NOMO-1 treated with dmso at 0.1 percent for 144 hours (cell line): ENCODE measurements around the gene SLC16A12.
"Not testable (repeated sequence)": the region's sequence is repeated elsewhere in the genome, so short reads cannot be mapped to it uniquely, and the experiment has no call there.

Experiments
- DNase-seq: peaks from one replicate; lab custom pipeline; 2025; ENCODE audit not compliant: unreplicated experiment; lab: John Stamatoyannopoulos, UW

The SLC16A12 gene

DNA sequence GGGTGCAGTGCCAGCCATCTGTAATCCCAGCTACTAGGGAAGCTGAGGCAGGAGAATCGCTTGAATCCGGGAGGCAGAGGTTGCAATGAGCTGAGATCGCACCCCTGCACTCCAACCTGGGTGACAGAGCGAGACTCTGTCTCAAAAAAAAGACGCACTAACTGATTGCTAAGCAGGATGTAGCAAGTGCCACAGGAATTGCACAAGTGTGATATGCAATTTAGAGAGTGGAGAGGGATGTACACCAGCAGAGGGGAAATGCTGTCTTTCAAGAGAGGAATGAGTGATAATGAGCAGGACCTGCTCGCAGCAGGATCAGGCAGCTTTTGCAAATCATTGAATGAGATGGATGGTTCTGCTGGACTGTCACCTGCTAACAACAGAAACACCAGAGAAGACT is 13.3 kb upstream of the SLC16A12 start:
- DNase-seq = peak; percentile 23

- DNase-seq = no peak
Measured at GRCh38 chr10:89547853-89548513, 12.6 kb upstream of the SLC16A12 start.

GRCh38 chr10:89546651-89547050 is 11.3 kb upstream of the SLC16A12 start:
- DNase-seq = not testable (repeated sequence)

DNA sequence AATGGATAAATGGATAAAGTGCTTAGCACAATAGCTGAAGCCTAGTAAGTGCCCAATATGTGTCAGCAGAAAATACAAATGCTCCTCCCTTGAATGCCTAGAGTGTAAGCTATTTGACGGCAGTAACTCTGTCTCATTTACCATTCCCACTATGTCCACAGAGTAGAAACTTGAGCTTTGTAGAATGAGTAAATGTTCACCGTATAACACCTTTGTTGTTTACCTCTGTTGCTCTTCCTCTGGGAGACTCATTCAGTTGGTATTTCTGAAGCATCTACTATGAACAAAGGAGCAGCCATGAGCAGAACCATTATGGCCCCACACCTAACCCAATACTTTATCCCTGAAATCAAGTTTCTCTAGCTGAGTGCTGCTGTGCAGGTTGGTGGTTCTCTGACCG is 8.4 kb upstream of the SLC16A12 start:
- no peak for DNase-seq

DNA sequence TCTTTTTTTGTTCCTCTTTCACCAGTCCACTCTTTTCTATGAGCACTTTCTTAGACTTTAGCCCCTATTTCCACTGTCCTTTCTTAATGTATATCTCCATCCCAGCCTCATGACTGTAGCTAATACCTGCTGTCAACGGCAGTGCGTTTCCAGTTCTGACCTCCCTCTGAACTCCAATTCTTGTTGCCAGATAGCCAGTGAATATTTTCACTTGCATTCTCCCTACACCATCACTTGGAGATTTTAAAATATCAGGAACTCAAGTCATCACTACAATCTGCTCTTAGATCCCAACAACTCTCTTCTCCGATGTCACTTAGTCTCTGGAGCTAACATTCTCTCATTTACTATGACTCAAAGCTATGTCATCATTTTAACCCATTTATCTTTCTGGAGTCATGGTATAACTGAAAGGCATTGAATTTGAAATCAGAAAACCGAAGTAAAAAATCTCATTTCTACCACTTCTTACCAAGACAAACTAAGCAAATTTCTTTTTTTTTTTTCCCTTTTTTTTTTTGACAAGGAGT is 5.1 kb upstream of the SLC16A12 start:
- no peak for DNase-seq

DNA sequence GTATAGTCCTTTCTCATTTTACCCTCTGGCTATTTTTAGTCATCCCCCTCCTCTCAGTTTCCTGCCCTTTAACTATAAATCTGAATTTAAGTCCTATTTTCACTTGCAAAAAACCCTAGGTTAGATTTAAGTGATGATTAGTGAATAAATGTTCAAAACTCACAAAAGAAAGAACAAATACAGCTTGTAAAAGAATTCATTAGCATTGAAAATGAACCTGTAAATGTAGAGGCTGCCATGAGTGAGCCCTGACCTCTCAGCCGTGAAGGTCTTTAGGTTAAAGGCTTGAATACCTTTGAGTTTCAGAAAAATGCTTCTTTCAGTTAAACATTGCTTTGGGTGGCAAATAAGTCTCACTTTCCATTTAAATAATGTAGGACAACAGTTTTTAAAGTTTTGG is 2.0 kb upstream of the SLC16A12 start:
- no peak for DNase-seq

DNA sequence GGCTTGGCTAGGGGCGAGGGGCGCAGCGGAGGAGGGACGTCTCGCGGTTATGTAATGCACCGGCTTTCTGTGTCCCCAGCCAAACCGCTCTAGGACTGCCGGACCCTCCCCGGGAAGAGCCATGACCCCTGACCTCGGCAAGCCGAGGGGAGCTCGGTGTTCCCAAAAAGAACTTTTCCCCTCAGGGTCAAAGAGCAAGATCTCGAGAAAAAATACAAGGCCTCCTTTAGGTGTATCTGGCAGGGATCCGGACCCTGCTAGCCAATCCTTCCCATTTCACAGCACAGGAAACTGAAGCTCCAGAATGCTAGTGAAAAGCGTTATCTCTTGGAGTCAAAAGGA is 590 bp upstream of the SLC16A12 start:
- no peak for DNase-seq

- DNase-seq = no peak
Measured at GRCh38 chr10:89534826-89535166, 598 bp downstream of the SLC16A12 start.

GRCh38 chr10:89532476-89532875 is 2.9 kb downstream of the SLC16A12 start:
- DNase-seq = no peak

- DNase-seq = no peak
Measured at GRCh38 chr10:89531359-89531758, 4.0 kb downstream of the SLC16A12 start.

DNA sequence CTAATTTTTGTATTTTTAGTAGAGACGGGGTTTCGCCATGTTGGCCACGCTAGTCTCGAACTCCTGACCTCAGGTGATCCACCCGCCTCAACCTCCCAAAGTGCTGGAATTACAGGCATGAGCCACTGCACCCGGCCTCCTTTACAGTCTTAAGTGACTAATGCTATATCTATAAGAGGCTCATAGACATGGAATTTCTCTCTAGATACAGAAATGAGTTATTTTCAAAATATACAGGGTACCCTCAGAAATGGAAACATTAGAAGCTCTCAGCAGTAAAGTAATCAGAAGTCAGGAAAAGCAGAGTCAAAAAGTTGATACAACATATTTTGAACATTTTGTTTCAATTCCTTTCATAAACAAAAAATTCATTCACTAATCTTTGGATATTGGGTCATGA is 5.7 kb downstream of the SLC16A12 start:
- DNase-seq = not testable (repeated sequence)

- DNase-seq = no peak
Measured at GRCh38 chr10:89526358-89526757, 9.0 kb downstream of the SLC16A12 start.

DNA sequence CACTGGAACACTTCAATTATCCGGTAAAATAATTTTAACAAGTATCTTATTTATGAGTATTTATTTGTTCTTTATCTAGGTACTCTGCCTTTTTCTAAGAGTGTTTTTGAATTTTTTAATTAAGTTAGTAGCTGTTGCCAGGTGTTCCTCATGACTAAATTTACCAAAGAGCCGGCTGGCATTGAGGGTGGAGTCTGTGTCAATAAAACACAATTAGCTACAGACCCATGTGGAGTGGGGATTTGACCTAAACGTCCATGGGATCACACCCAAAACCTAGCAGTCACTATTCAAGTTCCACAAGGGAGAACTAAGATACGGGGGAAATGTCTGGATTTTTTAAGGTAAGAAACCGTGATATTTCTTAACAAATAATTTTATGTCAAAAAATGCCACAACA is 9.8 kb downstream of the SLC16A12 start:
- DNase-seq = no peak

- DNase-seq = no peak
Measured at GRCh38 chr10:89524279-89524678, 11.1 kb downstream of the SLC16A12 start.

GRCh38 chr10:89523274-89523673 is 12.1 kb downstream of the SLC16A12 start:
- DNase-seq = no peak

DNA sequence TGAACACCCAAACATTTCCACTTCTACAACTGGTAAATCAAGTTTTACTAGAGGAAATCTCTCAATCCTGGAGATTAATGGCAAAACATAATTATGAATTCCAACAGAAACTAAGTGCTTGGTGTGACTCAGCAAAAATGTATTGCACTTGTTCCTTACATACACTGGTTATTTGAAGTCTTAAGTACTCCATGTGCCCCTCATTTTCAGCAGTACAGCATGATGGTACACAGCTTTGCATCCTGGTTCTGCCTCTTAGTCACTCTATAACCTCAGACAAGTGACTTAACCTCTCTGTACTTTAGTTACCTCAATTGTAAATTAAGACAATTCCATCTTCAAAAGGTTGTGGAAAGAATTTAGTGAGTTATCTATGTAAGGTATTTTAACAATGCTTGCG is 12.9 kb downstream of the SLC16A12 start:
- DNase-seq = no peak

- DNase-seq = no peak
Measured at GRCh38 chr10:89521368-89521767, 14.0 kb downstream of the SLC16A12 start.

GRCh38 chr10:89520706-89521105 is 14.7 kb downstream of the SLC16A12 start:
- DNase-seq = no peak

DNA sequence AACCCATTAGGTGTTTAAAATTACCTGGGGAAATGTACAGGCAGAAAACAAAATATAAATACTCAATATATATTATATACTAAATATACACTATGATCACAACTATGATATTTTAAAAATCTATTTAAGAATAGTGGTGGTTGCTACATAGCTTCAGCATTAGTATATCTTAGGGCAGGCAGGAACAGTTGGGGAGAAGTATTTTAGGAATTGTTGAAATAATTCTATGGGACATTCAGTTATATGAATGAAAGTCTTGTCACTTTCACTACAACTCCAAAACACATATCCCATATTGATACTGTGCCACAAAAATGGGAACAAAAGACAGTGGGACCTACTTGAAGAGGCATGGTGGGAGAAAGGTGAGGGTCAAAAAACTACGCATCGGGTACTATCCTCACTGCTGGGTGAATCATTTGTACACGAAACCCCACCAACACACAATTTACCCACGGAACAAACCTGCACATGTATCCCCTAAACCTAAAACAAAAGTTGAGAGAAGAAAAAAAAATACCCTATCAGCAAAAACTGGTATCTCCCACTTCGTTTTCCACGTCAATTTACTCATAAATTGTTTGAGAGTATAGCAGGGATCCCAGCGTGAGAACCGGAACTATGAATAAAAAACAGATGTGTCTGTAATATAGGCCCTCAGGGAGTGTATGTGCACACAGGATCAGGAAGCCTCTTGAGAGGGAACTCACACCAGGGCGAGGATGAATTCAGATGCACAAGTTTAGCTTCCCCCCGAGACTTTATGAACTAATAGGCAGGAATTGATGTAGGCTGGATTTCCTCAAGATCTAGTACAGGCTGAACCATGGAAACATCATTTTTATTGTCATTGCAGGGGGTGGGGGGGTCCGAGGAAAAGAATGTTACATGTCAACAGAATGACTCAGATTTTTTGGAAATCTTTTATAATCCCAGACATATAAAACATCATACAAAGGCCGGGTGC is 16.2 kb downstream of the SLC16A12 start:
- no peak for DNase-seq

GRCh38 chr10:89518108-89518507 is 17.3 kb downstream of the SLC16A12 start:
- no peak for DNase-seq

DNA sequence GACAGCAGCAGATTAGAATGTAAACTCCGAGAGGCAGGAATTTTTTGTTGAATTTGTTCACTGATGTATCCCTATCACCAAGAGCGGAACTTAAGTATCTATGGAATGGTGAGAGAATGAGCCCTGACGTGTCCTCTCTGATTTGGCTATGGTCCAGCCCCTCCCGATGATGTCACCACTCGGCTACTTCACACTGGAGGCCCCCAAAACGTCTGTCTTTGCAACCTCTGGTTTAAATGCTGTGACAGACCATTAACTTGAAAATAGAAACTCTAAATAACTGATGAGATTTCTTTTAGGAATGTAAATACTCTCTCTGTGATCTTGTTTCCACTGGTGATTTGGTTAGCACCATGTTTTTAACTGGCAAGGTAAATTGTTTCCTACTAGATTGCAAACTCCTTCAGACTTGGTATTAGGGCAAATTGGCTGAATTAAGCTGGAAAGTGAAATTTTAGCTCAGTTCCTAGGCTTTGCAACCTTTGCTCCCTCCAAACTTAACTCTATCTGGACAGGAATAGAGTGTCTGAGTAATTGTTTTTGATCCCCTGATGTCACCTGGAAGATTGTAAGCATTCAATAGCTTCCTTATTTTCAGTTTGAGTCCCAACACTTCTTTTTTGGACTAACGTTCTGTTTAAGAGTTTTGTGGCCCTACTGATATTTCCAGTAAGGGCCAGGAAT is 19.1 kb downstream of the SLC16A12 start:
- DNase-seq = no peak
